Measurements from ENCODE around the gene IQCH.

IQCH gene

DNA sequence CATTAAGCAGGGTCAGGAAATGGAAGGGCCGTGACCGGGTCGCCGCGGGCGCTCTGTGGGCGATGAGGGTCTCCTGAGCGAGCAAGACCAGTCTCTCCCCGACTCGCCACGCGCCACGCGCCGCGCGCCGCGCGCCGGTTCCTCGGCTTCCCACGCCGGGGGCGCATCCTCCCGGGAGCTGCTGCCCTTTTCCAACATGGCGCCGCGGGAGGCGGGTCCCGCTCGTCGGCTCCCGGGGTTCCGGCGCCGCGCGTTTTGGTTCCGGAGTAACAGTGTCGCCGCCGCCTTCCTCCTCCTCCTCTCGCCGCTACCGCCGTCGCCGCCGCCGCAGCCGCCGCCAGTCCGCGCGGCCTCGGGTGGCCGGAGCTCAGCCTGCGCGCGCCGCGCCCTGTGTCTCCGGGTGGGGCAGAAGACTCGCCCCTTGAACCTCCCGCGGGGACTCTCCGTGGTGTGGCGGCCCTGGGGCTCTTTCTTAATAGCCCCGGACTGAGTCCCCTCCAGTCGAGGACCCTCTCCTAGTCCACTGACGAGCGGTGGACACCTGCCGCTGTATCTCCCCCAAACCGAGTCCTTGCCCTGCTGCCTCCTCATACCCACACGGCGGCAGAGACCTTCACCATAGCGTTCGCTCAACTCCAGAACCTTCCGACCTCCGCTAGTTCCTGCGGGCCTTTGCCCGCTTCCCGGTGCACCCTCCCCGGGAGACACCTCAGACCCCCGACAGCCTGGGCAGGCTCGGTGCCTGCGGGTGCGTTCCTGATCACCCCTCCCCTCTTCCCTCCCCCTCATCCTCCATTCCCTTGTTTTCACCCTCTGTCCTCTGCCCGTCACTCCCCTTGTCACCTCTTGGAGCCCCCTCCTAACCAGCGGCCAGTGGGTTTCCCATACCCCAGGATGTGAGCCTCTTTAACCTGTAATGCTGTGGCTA is 288.1 kb downstream of the IQCH start, which contains the start of gene MAP2K5:
MAP2K5 (plus strand) TSS at position 284 of the 928 bp plus-strand sequence; CDS start at position 917, 633 bp downstream.
- TF ChIP-seq, protein P1, sequence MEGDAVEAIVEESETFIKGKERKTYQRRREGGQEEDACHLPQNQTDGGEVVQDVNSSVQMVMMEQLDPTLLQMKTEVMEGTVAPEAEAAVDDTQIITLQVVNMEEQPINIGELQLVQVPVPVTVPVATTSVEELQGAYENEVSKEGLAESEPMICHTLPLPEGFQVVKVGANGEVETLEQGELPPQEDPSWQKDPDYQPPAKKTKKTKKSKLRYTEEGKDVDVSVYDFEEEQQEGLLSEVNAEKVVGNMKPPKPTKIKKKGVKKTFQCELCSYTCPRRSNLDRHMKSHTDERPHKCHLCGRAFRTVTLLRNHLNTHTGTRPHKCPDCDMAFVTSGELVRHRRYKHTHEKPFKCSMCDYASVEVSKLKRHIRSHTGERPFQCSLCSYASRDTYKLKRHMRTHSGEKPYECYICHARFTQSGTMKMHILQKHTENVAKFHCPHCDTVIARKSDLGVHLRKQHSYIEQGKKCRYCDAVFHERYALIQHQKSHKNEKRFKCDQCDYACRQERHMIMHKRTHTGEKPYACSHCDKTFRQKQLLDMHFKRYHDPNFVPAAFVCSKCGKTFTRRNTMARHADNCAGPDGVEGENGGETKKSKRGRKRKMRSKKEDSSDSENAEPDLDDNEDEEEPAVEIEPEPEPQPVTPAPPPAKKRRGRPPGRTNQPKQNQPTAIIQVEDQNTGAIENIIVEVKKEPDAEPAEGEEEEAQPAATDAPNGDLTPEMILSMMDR (IDR thresholded peaks at IDR 0.05; ENCODE audit: insufficient read depth, low read length, poor library complexity, severe bottlenecking): no peak
- Histone ChIP-seq H3K36me3 (ENCODE audit: control insufficient read depth, insufficient read depth, low read length) (peaks cover 3% of the 10 kb centered on the region), H3K27me3 (replicated peaks; ENCODE audit: control insufficient read depth, insufficient read depth, low read length) (no peaks in the 10 kb centered on the region), H3K4me3 (replicated peaks; ENCODE audit: low read depth, low read length) (peak within 1 kb of the TSS; percentile 96)
- DNase-seq (ENCODE audit: extremely low read depth, insufficient read length): peak; percentile 87

DNA sequence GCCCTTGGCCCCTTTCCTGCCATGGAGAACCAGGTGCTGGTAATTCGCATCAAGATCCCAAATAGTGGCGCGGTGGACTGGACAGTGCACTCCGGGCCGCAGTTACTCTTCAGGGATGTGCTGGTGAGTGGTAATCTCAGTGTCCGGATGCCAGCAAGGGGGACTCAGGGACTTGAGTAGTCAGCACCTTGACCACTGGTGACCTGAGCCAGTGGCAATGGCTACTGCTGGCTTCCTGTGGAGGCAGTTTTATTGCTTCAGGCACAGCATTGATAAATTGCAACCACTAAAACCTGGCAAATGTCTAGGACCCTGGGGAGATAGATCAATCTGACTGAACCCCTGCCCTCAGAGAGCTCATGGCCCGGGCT is 288.7 kb downstream of the IQCH start:
- Histone ChIP-seq H3K36me3 (ENCODE audit: control insufficient read depth, insufficient read depth, low read length) (peaks cover 3% of the 10 kb centered on the region), H3K27me3 (replicated peaks; ENCODE audit: control insufficient read depth, insufficient read depth, low read length) (no peaks in the 10 kb centered on the region), H3K4me3 (replicated peaks; ENCODE audit: low read depth, low read length) (peak overlapping the region; percentile 96)
- DNase-seq (ENCODE audit: extremely low read depth, insufficient read length): no peak
- TF ChIP-seq, protein P1 (IDR thresholded peaks at IDR 0.05; ENCODE audit: insufficient read depth, low read length, poor library complexity, severe bottlenecking): no peak

DNA sequence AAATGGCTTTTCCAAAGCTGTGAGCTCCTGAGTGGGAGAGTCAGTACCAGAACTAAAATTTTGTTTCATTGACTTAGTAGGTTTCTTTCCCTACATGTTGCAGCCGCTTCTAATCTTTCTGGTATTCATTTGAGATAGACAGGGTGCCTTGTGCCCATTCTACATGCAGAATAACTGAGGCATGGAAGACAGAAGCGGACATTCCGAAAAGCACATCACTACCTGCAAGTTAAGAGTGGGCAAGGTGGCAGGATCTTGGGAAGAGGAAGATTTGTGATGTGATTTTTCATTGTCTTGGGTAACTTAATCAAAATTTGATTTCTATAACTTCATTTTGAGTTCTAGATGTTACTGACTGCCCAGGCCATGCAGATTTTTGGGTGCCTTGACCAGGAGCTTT is 289.9 kb downstream of the IQCH start:
- no peak for DNase-seq (ENCODE audit: extremely low read depth, insufficient read length)
- TF ChIP-seq, protein P1 (IDR thresholded peaks at IDR 0.05; ENCODE audit: insufficient read depth, low read length, poor library complexity, severe bottlenecking): no peak
- Histone ChIP-seq H3K27me3 (replicated peaks; ENCODE audit: control insufficient read depth, insufficient read depth, low read length) (no peaks in the 10 kb centered on the region), H3K36me3 (ENCODE audit: control insufficient read depth, insufficient read depth, low read length) (peaks cover 3% of the 10 kb centered on the region), H3K4me3 (replicated peaks; ENCODE audit: low read depth, low read length) (no peak overlapping the region)

DNA sequence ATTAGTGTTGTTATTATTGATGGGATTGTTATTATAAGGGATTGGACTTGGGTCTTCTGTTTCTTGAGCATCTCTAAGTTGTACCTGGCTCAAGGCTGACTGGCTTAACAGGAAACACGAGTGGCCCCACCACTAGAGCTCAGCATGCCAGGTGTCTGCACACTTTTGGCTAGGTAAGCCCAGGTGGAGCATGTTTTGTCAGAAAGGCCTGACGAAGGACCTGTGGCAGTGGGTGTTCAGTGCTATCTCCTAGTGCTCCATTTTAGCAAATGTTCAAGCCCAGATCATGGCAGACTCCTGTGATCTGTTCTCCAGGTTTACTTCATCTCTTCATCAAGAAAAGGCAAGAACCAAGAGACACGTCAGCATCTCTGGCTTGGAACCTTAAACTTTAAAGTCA is 291.3 kb downstream of the IQCH start:
- Histone ChIP-seq H3K27me3 (replicated peaks; ENCODE audit: control insufficient read depth, insufficient read depth, low read length) (no peaks in the 10 kb centered on the region), H3K36me3 (ENCODE audit: control insufficient read depth, insufficient read depth, low read length) (peaks cover 3% of the 10 kb centered on the region), H3K4me3 (replicated peaks; ENCODE audit: low read depth, low read length) (no peak overlapping the region)
- TF ChIP-seq, protein P1 (IDR thresholded peaks at IDR 0.05; ENCODE audit: insufficient read depth, low read length, poor library complexity, severe bottlenecking): no peak
- DNase-seq (ENCODE audit: extremely low read depth, insufficient read length): no peak

DNA sequence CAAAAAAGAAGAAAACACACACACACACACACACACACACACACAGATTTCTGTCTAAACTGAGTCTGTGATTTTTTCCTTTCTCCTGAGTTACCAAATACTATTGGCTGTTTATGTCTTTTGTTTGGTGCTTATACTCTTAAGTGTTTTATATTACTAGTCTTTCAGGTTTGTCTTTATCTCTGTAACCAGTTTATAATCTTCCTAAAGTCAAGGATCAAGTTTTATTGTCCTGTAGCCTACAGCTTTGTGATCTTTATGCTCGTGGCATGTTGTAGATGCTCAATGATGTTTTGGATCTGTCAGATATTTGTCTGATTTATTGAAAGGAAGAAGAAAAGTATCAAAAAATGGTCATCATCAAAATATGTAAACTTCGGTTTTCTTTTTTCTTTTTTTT is 292.5 kb downstream of the IQCH start:
- Histone ChIP-seq H3K36me3 (ENCODE audit: control insufficient read depth, insufficient read depth, low read length) (peaks cover 4% of the 10 kb centered on the region), H3K27me3 (replicated peaks; ENCODE audit: control insufficient read depth, insufficient read depth, low read length) (no peaks in the 10 kb centered on the region), H3K4me3 (replicated peaks; ENCODE audit: low read depth, low read length) (no peak overlapping the region)
- no peak for DNase-seq (ENCODE audit: extremely low read depth, insufficient read length)
- TF ChIP-seq, protein P1 (IDR thresholded peaks at IDR 0.05; ENCODE audit: insufficient read depth, low read length, poor library complexity, severe bottlenecking): no peak
